A549 treated with RU486 at 1 μM for 4 hours (cell line): ENCODE results near the gene PCP4L1. TPM values are rescaled to one million over a fixed set of nuclear protein-coding genes. Genes with fewer than 3 reads are reported as not detected.

Experiments used
- total RNA-seq: library from RNA; stranded (reverse); fragments of 200-300 nt; extraction: Qiagen RNA extraction; gene quantifications from 5 replicates; pipeline ENCODE4 v1.2.3, GENCODE V29; 2022; ENCODE audit warnings: low read depth

Gene PCP4L1
- total RNA-seq = 0.09 to 0.13 TPM in 2 of 5 replicates, not detected in the others

GRCh38 chr1:161258439-161259344 lies at the start of gene PCP4L1:
Gene PCP4L1 (plus strand): TSS chr1:161258745. CDS start chr1:161258975, 230 bp downstream.

GRCh38 chr1:161215076-161215475 lies 43.5 kb upstream of the PCP4L1 start, which contains the start of gene FCER1G:
Gene FCER1G (plus strand): TSS chr1:161215295. CDS start chr1:161215322, 27 bp downstream.

DNA sequence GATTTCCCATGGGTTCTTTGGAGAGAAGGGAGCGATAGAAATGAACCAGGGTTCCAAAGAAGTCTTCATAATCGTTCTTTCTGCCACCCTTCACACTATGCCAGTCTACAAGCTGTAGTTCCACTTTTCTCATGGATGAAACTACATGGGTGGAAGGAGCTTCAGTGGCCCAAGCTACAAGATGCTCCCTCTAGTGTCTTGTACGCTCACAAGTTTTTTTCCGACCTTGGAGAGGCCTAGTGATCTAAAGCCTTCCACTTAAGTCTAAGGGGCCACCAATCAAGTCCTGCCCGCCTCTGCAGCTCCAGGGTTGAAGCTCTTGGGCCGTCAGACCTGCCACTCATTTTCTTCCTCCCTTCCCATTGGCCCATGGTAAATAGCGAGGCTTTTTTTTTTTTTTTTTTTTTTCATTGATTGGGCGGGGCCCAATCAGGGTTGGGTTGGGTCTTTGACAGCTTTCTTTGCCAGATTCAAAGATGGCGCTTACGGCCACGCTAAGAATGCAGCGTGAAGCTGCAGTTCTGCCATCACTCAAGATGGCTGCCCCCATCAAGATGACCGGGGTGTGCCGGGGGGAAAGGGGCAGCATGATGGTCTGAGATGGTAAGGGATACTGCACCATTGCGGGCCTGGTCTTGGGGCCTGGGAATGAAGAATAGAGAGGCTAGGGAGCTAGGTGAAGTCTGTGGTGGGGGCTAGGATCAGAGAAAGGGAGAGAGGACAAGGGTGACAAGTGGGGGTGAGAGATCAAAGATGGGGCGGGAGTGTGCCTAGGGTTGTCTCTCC lies 32.8 kb upstream of the PCP4L1 start, which contains the start of gene TOMM40L:
Gene TOMM40L, plus strand, starts transcription at position 527 of the 786 bp plus-strand sequence. CDS start 430 bp downstream, outside the sequence.

GRCh38 chr1:161238039-161238473 lies 20.5 kb upstream of the PCP4L1 start, which contains the start of gene NR1I3:
Gene NR1I3 (minus strand): TSS chr1:161238203. CDS start chr1:161236565, 1,638 bp downstream.

GRCh38 chr1:161309868-161310267 lies 51.3 kb downstream of the PCP4L1 start, which contains the start of gene MPZ:
Gene MPZ (minus strand): TSS chr1:161309968. CDS start chr1:161309905, 63 bp downstream.

GRCh38 chr1:161314201-161314981 lies 55.8 kb downstream of the PCP4L1 start, which contains the start of gene SDHC:
Gene SDHC (plus strand): TSS chr1:161314381. CDS start chr1:161314406, 25 bp downstream.

Other genes with a start within 250 kb of the PCP4L1 start
- 39.5 to 67.9 TPM (median 59.7 TPM) in 5 replicates for gene F11R, start 237.6 kb upstream of the PCP4L1 start, total RNA-seq
- 0.34 to 0.41 TPM in 2 of 5 replicates, not detected in the others for gene TSTD1, start 219.8 kb upstream of the PCP4L1 start, total RNA-seq
- 48.4 to 53.4 TPM (median 50.6 TPM) in 5 replicates for gene USF1, start 212.8 kb upstream of the PCP4L1 start, total RNA-seq
- 0.07 to 0.14 TPM (median 0.11 TPM) in 5 replicates for gene ARHGAP30, start 188.9 kb upstream of the PCP4L1 start, total RNA-seq
- gene NECTIN4, start 169.2 kb upstream of the PCP4L1 start, total RNA-seq = 1.5 to 2.2 TPM (median 1.9 TPM) in 5 replicates
- gene KLHDC9, start 160.4 kb upstream of the PCP4L1 start, total RNA-seq = 1.2 to 2.4 TPM (median 1.6 TPM) in 5 replicates
- 118 to 142 TPM (median 129 TPM) in 5 replicates for gene PFDN2, start 140.7 kb upstream of the PCP4L1 start, total RNA-seq
- gene NIT1, start 140.6 kb upstream of the PCP4L1 start, total RNA-seq = 24.4 to 32.0 TPM (median 31.3 TPM) in 5 replicates
- 26.1 to 32.6 TPM (median 30.9 TPM) in 5 replicates for gene DEDD, start 126.1 kb upstream of the PCP4L1 start, total RNA-seq
- gene UFC1, start 104.8 kb upstream of the PCP4L1 start, total RNA-seq = 87.5 to 152 TPM (median 96.7 TPM) in 5 replicates
- gene USP21, start 99.2 kb upstream of the PCP4L1 start, total RNA-seq = 18.0 to 24.6 TPM (median 20.0 TPM) in 5 replicates
- gene PPOX, start 92.3 kb upstream of the PCP4L1 start, total RNA-seq = 10.7 to 14.9 TPM (median 12.9 TPM) in 5 replicates
- gene B4GALT3, start 81.2 kb upstream of the PCP4L1 start, total RNA-seq = 24.3 to 29.3 TPM (median 28.7 TPM) in 5 replicates
- gene ADAMTS4, start 59.7 kb upstream of the PCP4L1 start, total RNA-seq = not detected in 5 replicates
- 81.9 to 101 TPM (median 84.4 TPM) in 5 replicates for gene NDUFS2, start 56.4 kb upstream of the PCP4L1 start, total RNA-seq
- gene FCER1G, start 43.5 kb upstream of the PCP4L1 start, total RNA-seq = 0.51 TPM in 1 of 5 replicates, not detected in the others
- 6.6 TPM in 1 of 5 replicates, not detected in the others for gene APOA2, start 35.1 kb upstream of the PCP4L1 start, total RNA-seq
- 9.9 to 11.5 TPM (median 11.1 TPM) in 5 replicates for gene TOMM40L, start 32.7 kb upstream of the PCP4L1 start, total RNA-seq
- not detected in 5 replicates for gene NR1I3, start 20.5 kb upstream of the PCP4L1 start, total RNA-seq
- 0.17 to 0.35 TPM (median 0.30 TPM) in 5 replicates for gene MPZ, start 51.2 kb downstream of the PCP4L1 start, total RNA-seq
- gene SDHC, start 55.6 kb downstream of the PCP4L1 start, total RNA-seq = 233 to 270 TPM (median 243 TPM) in 5 replicates
- 0.14 to 0.56 TPM (median 0.28 TPM) in 4 of 5 replicates, not detected in the other for gene CFAP126, start 109.1 kb downstream of the PCP4L1 start, total RNA-seq
- not detected in 5 replicates for gene FCGR2A, start 246.7 kb downstream of the PCP4L1 start, total RNA-seq